H1 (cell line): ENCODE measurements around the gene GRID1. TPM values are rescaled to one million over a fixed set of nuclear protein-coding genes. Genes with fewer than 3 reads are reported as not detected.

Experiments
- CTCF ChIA-PET: fragments of 300-600 bp; sonication (Branson Sonifier 250); formaldehyde crosslinking; loops from one replicate; lab custom pipeline; 2021; ENCODE audit not compliant: partially characterized antibody; lab: Charles Lee
- POLR2A ChIA-PET: fragments of 300-600 bp; sonication (Branson Sonifier 250); formaldehyde crosslinking; loops from one replicate; lab custom pipeline; 2021; ENCODE audit warnings: inconsistent platforms; ENCODE audit not compliant: partially characterized antibody; lab: Charles Lee
- DNase-seq, 2 experiments: peaks; one replicate each; pipeline versions ENCODE4 v3.0.0 to v3.0.0-alpha.2; 2010 to 2022; ENCODE audit warnings: low spot score in 2 of 2, low read depth in 1 of 2, mixed read lengths in 1 of 2
- FAIRE-seq: peaks from 2 replicates; lab custom pipeline; 2011; peaks lifted over from hg19 to GRCh38; lab: Jason Lieb, UNC
- H2AFZ ChIP-seq: 2 replicates; pipeline ENCODE4 v1.8.1; 2012; ENCODE audit warnings: low read length, inconsistent platforms
- H2AK5ac ChIP-seq: 2 replicates; pipeline ENCODE4 v1.6.1; 2013; ENCODE audit warnings: low read depth, low read length
- H2BK120ac ChIP-seq: replicated peaks from 2 replicates; pipeline ENCODE3; 2013; ENCODE audit warnings: low read depth, low read length, inconsistent platforms
- H2BK12ac ChIP-seq: 2 replicates; pipeline ENCODE4 v1.6.1; 2013; ENCODE audit warnings: low read depth, low read length
- H2BK15ac ChIP-seq: 2 replicates; pipeline ENCODE4 v1.6.1; 2013; ENCODE audit warnings: low read length
- H2BK20ac ChIP-seq: 2 replicates; pipeline ENCODE4 v1.6.1; 2013; ENCODE audit warnings: low read length
- H2BK5ac ChIP-seq: 2 replicates; pipeline ENCODE4 v1.6.1; 2013; ENCODE audit warnings: low read depth, low read length
- H3K14ac ChIP-seq: 2 replicates; pipeline ENCODE4 v1.6.1; 2013; ENCODE audit warnings: inconsistent platforms; ENCODE audit not compliant: insufficient read length
- H3K18ac ChIP-seq: 2 replicates; pipeline ENCODE4 v1.6.1; 2013; ENCODE audit warnings: low read length; ENCODE audit errors: extremely low read depth
- H3K23ac ChIP-seq: 2 replicates; pipeline ENCODE4 v1.6.1; 2013; ENCODE audit warnings: inconsistent platforms; ENCODE audit not compliant: insufficient read length
- H3K23me2 ChIP-seq: 2 replicates; pipeline ENCODE4 v1.6.1; 2013; ENCODE audit warnings: low read depth, low read length
- H3K27ac ChIP-seq: 2 replicates; pipeline ENCODE4 v1.6.1; 2011; ENCODE audit warnings: low read depth, low read length, inconsistent platforms
- H3K27me3 ChIP-seq, 4 experiments: replicated peaks in 1 of 4; 1 replicate in 1 of 4; 2 replicates in 3 of 4; pipeline versions ENCODE4 v1.6.1 to v1.8.1; 2011 to 2013; ENCODE audit warnings: low read length in 3 of 4, mild to moderate bottlenecking in 3 of 4, inconsistent platforms in 2 of 4, mixed read lengths in 2 of 4, moderate library complexity in 1 of 4; ENCODE audit not compliant: control insufficient read depth in 3 of 4, insufficient read depth in 3 of 4; ENCODE audit errors: extremely low read depth in 1 of 4
- H3K36me3 ChIP-seq, 4 experiments: 2 replicates each; pipeline versions ENCODE4 v1.6.1 to v1.8.1; 2011 to 2013; ENCODE audit warnings: mild to moderate bottlenecking in 4 of 4, low read length in 3 of 4, moderate library complexity in 2 of 4, control low read depth in 1 of 4, inconsistent platforms in 1 of 4; ENCODE audit not compliant: insufficient read depth in 4 of 4, control insufficient read depth in 2 of 4
- H3K4ac ChIP-seq: replicated peaks from 2 replicates; pipeline ENCODE3; 2013; ENCODE audit warnings: low read length, low read depth, mixed read lengths, inconsistent platforms; ENCODE audit not compliant: insufficient read length
- H3K4me1 ChIP-seq, 4 experiments: replicated peaks in 1 of 4; 1 replicate in 1 of 4; 2 replicates in 3 of 4; pipeline versions ENCODE4 v1.6.1 to v1.8.1; 2011 to 2013; ENCODE audit warnings: low read length in 3 of 4, inconsistent platforms in 2 of 4, mixed read lengths in 1 of 4; ENCODE audit not compliant: insufficient read depth in 4 of 4, control insufficient read depth in 3 of 4
- H3K4me2 ChIP-seq, 2 experiments: 2 replicates each; pipeline versions ENCODE4 v1.6.1 to v1.8.1; 2011 to 2013; ENCODE audit warnings: low read depth in 2 of 2, low read length in 2 of 2, control low read depth in 1 of 2, inconsistent platforms in 1 of 2, mild to moderate bottlenecking in 1 of 2; ENCODE audit not compliant: insufficient read depth in 1 of 2
- H3K4me3 ChIP-seq, 4 experiments: fragments of 200-600, 300-600 bp in 1 of 4; sonication (generic), shearing (Covaris generic), sonication (Bioruptor Twin) in 1 of 4; 2 replicates each; pipeline versions ENCODE4 v1.5.1 to v1.8.1; 2011 to 2016; ENCODE audit warnings: low read length in 4 of 4, low read depth in 3 of 4, control low read depth in 2 of 4, inconsistent platforms in 2 of 4, mild to moderate bottlenecking in 2 of 4, mixed read lengths in 1 of 4, moderate library complexity in 1 of 4; ENCODE audit not compliant: insufficient read depth in 2 of 4; ENCODE audit errors: extremely low read depth in 1 of 4
- H3K56ac ChIP-seq: replicated peaks from 2 replicates; pipeline ENCODE3; 2013; ENCODE audit warnings: low read depth, mild to moderate bottlenecking, mixed read lengths, low read length, inconsistent platforms; ENCODE audit not compliant: insufficient read length
- H3K79me1 ChIP-seq: 2 replicates; pipeline ENCODE4 v1.6.1; 2013; ENCODE audit warnings: low read depth, low read length, control low read depth
- H3K79me2 ChIP-seq, 2 experiments: 2 replicates each; pipeline versions ENCODE4 v1.6.1 to v1.8.1; 2012 to 2013; ENCODE audit warnings: low read length in 2 of 2, mild to moderate bottlenecking in 2 of 2, inconsistent platforms in 1 of 2; ENCODE audit not compliant: insufficient read depth in 2 of 2, control insufficient read depth in 1 of 2
- H3K9ac ChIP-seq, 4 experiments: replicated peaks in 1 of 4; 1 replicate in 1 of 4; 2 replicates in 3 of 4; pipeline versions ENCODE4 v1.6.1 to v1.8.1; 2011 to 2013; ENCODE audit warnings: low read depth in 3 of 4, low read length in 3 of 4, control low read depth in 2 of 4, mild to moderate bottlenecking in 2 of 4, moderate library complexity in 2 of 4, inconsistent platforms in 1 of 4; ENCODE audit errors: extremely low read depth in 1 of 4
- H3K9me3 ChIP-seq, 2 experiments: 2 replicates each; pipeline versions ENCODE4 v1.6.1 to v1.8.1; 2012 to 2013; ENCODE audit warnings: mild to moderate bottlenecking in 2 of 2, moderate library complexity in 2 of 2, control low read depth in 1 of 2, inconsistent platforms in 1 of 2, low read depth in 1 of 2, low read length in 1 of 2, mixed read lengths in 1 of 2; ENCODE audit not compliant: insufficient read depth in 2 of 2
- H4K20me1 ChIP-seq, 2 experiments: replicated peaks in 1 of 2; 2 replicates each; pipeline versions ENCODE3 to v1.8.1; 2011 to 2013; ENCODE audit warnings: inconsistent platforms in 2 of 2, low read length in 2 of 2, mild to moderate bottlenecking in 1 of 2; ENCODE audit not compliant: insufficient read depth in 2 of 2, control insufficient read depth in 1 of 2
- H4K5ac ChIP-seq: 2 replicates; pipeline ENCODE4 v1.6.1; 2013; ENCODE audit warnings: low read length, low read depth, mixed read lengths, inconsistent platforms; ENCODE audit not compliant: insufficient read length
- H4K8ac ChIP-seq: 2 replicates; pipeline ENCODE4 v1.8.0; 2013; ENCODE audit warnings: mild to moderate bottlenecking, moderate library complexity, low read length, inconsistent platforms; ENCODE audit not compliant: insufficient read depth; ENCODE audit errors: extremely low read depth
- H4K91ac ChIP-seq: replicated peaks from 2 replicates; pipeline ENCODE3; 2013; ENCODE audit warnings: low read length, mixed read lengths, inconsistent platforms; ENCODE audit not compliant: insufficient read length
- SAP30 ChIP-seq: fragments of 300-600 bp; sonication (generic); IDR thresholded peaks from 2 replicates; pipeline ENCODE4 v1.7.1; 2012; ENCODE audit warnings: low read length, moderate library complexity, mild to moderate bottlenecking, inconsistent platforms; ENCODE audit not compliant: insufficient read depth, insufficient replicate concordance
- WGBS, 2 experiments: shearing (Covaris generic) in 1 of 2; methylation state at CpG; one replicate each; pipeline versions ENCODE4 v1.1.6 to v1.1.7; 2013 to 2015; ENCODE audit warnings: low lambda C conversion rate in 2 of 2, mixed read lengths in 2 of 2, inconsistent platforms in 1 of 2, low coverage in 1 of 2, missing lambda C conversion rate in 1 of 2; ENCODE audit not compliant: insufficient replicate concordance in 2 of 2, insufficient coverage in 1 of 2, insufficient read length in 1 of 2; ENCODE audit errors: extremely low coverage in 1 of 2, missing lambda C conversion rate in 1 of 2; 5-methylcytosine and 5-hydroxymethylcytosine counted together
- polyA plus RNA-seq, 7 experiments: library from polyadenylated mRNA; depleted of rRNA in 3 of 7; stranded (reverse) in 5 of 7; unstranded in 2 of 7; fragments of >200 nt in 5 of 7; fragments of 200-250 nt in 2 of 7; gene quantifications; 1 replicate in 5 of 7; 2 replicates in 1 of 7; 4 replicates in 1 of 7; pipeline versions ENCODE4 v1.2.1 to v1.2.3, GENCODE V29; 2011 to 2013; ENCODE audit warnings: missing spikeins in 2 of 7, mixed read lengths in 2 of 7
- total RNA-seq: library from RNA; stranded (reverse); fragmentation: NEBNext Ultra II Directional; extraction: Animal tissue kit (Norgen Biotek cat#: 25700); gene quantifications from 2 replicates; pipeline ENCODE4 v1.2.1, GENCODE V29; 2021

GRID1 gene
- total and polyA plus RNA-seq, 2 of the 8 experiments (the other 6 are each of a cell fraction or from before 2014, with no cell fraction given): 0.22 to 0.30 TPM

GRCh38 chr10:85902051-85902450 lies 464.5 kb downstream of the GRID1 start:
- Histone ChIP-seq H2BK12ac (no peak overlapping the region), H3K23me2 (no peaks in the 10 kb centered on the region), H4K5ac (no peak overlapping the region), H2AFZ (no peak overlapping the region), H3K23ac (no peak overlapping the region), H3K27me3 (no peaks in the 10 kb centered on the region), H2AK5ac (no peak overlapping the region), H3K4ac (no peak overlapping the region), H2BK20ac (no peak overlapping the region), H2BK120ac (no peak overlapping the region), H3K14ac (no peak overlapping the region), H4K8ac (no peak overlapping the region), H3K9ac (no peak overlapping the region), H3K27ac (no peak overlapping the region), H3K18ac (no peak overlapping the region), H3K4me2 (no peak overlapping the region), H3K56ac (no peak overlapping the region), H3K79me2 (no peaks in the 10 kb centered on the region), H2BK15ac (no peak overlapping the region), H2BK5ac (no peak overlapping the region), H3K4me1 (no peaks in the 10 kb centered on the region), H3K9me3 (no peaks in the 10 kb centered on the region), H3K36me3 (no peaks in the 10 kb centered on the region), H4K91ac (no peak overlapping the region), H4K20me1 (no peaks in the 10 kb centered on the region), H3K4me3 (no peak overlapping the region), H3K79me1 (no peaks in the 10 kb centered on the region)
- WGBS, 2 experiments: 87% methylated on average over 5 of the region's 5 CpGs; no CpG with 5 or more reads in 1 of the 2 experiments
- TF ChIP-seq SAP30: no peak
- ChIA-PET POLR2A (no interaction called here), CTCF (no interaction called here)
- no peak for FAIRE-seq
- DNase-seq: no peak
